GM12878 (cell line): ENCODE measurements around the gene B3GNT3.
"Not testable (repeated sequence)": the region's sequence is repeated elsewhere in the genome, so short reads cannot be mapped to it uniquely, and the experiment has no call there.

Source experiments
- EZH2 ChIP-seq: IDR thresholded peaks from 2 replicates; pipeline ENCODE4 v1.6.1; 2012; ENCODE audit warnings: low read depth, mild to moderate bottlenecking, control low read depth, inconsistent platforms, low read length, borderline replicate concordance; ENCODE audit not compliant: control insufficient read depth
- FOXM1 ChIP-seq: IDR thresholded peaks from 2 replicates; pipeline ENCODE4 v1.6.1; 2012; ENCODE audit warnings: low read depth, mild to moderate bottlenecking, inconsistent platforms, low read length, moderate library complexity
- MTA3 ChIP-seq: IDR thresholded peaks from 2 replicates; pipeline ENCODE4 v1.6.1; 2012; ENCODE audit warnings: low read length, inconsistent platforms, borderline replicate concordance
- POU2F2 ChIP-seq: IDR thresholded peaks from 3 replicates; pipeline ENCODE4 v1.6.1; 2011; ENCODE audit warnings: low read depth, mild to moderate bottlenecking, low read length, borderline replicate concordance
- REST ChIP-seq: IDR thresholded peaks from 2 replicates; pipeline ENCODE4 v1.6.1; 2012; ENCODE audit warnings: mild to moderate bottlenecking, low read depth, low read length
- TF ChIP-seq, protein P1 (sequence below): fragments of 450-650 bp; IDR thresholded peaks from 2 replicates; pipeline ENCODE4 v1.6.1; 2017; ENCODE audit warnings: mild to moderate bottlenecking, moderate library complexity
- TF ChIP-seq, protein P2 (sequence below): IDR thresholded peaks from 2 replicates; pipeline ENCODE4 v1.6.1; 2012; ENCODE audit warnings: low read length, inconsistent platforms

GRCh38 chr19:17783721-17784120, 11.2 kb upstream of the B3GNT3 start:
- not testable (repeated sequence) for TF ChIP-seq REST, MTA3, FOXM1, POU2F2, EZH2
- TF ChIP-seq, protein P1, sequence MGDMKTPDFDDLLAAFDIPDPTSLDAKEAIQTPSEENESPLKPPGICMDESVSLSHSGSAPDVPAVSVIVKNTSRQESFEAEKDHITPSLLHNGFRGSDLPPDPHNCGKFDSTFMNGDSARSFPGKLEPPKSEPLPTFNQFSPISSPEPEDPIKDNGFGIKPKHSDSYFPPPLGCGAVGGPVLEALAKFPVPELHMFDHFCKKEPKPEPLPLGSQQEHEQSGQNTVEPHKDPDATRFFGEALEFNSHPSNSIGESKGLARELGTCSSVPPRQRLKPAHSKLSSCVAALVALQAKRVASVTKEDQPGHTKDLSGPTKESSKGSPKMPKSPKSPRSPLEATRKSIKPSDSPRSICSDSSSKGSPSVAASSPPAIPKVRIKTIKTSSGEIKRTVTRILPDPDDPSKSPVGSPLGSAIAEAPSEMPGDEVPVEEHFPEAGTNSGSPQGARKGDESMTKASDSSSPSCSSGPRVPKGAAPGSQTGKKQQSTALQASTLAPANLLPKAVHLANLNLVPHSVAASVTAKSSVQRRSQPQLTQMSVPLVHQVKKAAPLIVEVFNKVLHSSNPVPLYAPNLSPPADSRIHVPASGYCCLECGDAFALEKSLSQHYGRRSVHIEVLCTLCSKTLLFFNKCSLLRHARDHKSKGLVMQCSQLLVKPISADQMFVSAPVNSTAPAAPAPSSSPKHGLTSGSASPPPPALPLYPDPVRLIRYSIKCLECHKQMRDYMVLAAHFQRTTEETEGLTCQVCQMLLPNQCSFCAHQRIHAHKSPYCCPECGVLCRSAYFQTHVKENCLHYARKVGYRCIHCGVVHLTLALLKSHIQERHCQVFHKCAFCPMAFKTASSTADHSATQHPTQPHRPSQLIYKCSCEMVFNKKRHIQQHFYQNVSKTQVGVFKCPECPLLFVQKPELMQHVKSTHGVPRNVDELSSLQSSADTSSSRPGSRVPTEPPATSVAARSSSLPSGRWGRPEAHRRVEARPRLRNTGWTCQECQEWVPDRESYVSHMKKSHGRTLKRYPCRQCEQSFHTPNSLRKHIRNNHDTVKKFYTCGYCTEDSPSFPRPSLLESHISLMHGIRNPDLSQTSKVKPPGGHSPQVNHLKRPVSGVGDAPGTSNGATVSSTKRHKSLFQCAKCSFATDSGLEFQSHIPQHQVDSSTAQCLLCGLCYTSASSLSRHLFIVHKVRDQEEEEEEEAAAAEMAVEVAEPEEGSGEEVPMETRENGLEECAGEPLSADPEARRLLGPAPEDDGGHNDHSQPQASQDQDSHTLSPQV: not testable (repeated sequence)
- TF ChIP-seq, protein P2, sequence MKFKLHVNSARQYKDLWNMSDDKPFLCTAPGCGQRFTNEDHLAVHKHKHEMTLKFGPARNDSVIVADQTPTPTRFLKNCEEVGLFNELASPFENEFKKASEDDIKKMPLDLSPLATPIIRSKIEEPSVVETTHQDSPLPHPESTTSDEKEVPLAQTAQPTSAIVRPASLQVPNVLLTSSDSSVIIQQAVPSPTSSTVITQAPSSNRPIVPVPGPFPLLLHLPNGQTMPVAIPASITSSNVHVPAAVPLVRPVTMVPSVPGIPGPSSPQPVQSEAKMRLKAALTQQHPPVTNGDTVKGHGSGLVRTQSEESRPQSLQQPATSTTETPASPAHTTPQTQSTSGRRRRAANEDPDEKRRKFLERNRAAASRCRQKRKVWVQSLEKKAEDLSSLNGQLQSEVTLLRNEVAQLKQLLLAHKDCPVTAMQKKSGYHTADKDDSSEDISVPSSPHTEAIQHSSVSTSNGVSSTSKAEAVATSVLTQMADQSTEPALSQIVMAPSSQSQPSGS: not testable (repeated sequence)
